ENCODE results near the gene HLA-DPA1.
A peak's percentile ranks its signal among the peaks of the same experiment; 100 is the strongest.

The HLA-DPA1 gene

GRCh38 chr6:33088931-33089620, 15.6 kb upstream of the HLA-DPA1 start:
- Histone ChIP-seq H3K27ac (ENCODE audit: low read depth, low read length) (no peak overlapping the region), H3K27me3 (ENCODE audit: control insufficient read depth, insufficient read depth, low read length) (no peaks in the 10 kb centered on the region), H3K9ac (ENCODE audit: low read depth, low read length) (no peak overlapping the region), H3K9me3 (ENCODE audit: control insufficient read depth, insufficient read depth, low read length) (no peaks in the 10 kb centered on the region), H3K36me3 (ENCODE audit: control insufficient read depth, insufficient read depth, low read length) (peaks cover 25% of the 10 kb centered on the region), H3K4me1 (ENCODE audit: control insufficient read depth, insufficient read depth, low read length) (no peaks in the 10 kb centered on the region), H3K4me3 (ENCODE audit: low read depth, low read length) (no peak overlapping the region)

GRCh38 chr6:33088258-33088930, 14.9 kb upstream of the HLA-DPA1 start:
- Histone ChIP-seq H3K4me1 (ENCODE audit: control insufficient read depth, insufficient read depth, low read length) (no peaks in the 10 kb centered on the region), H3K9ac (ENCODE audit: low read depth, low read length) (no peak overlapping the region), H3K9me3 (ENCODE audit: control insufficient read depth, insufficient read depth, low read length) (no peaks in the 10 kb centered on the region), H3K27ac (ENCODE audit: low read depth, low read length) (no peak overlapping the region), H3K36me3 (ENCODE audit: control insufficient read depth, insufficient read depth, low read length) (peaks cover 25% of the 10 kb centered on the region), H3K4me3 (ENCODE audit: low read depth, low read length) (no peak overlapping the region), H3K27me3 (ENCODE audit: control insufficient read depth, insufficient read depth, low read length) (no peaks in the 10 kb centered on the region)

GRCh38 chr6:33085627-33086026, 12.2 kb upstream of the HLA-DPA1 start:
- Histone ChIP-seq H3K27ac (ENCODE audit: low read depth, low read length) (no peak overlapping the region), H3K27me3 (ENCODE audit: control insufficient read depth, insufficient read depth, low read length) (peaks cover 5% of the 10 kb centered on the region; the same call in 1 of the 2 replicates), H3K9me3 (ENCODE audit: control insufficient read depth, insufficient read depth, low read length) (no peaks in the 10 kb centered on the region), H3K9ac (ENCODE audit: low read depth, low read length) (no peak overlapping the region), H3K36me3 (ENCODE audit: control insufficient read depth, insufficient read depth, low read length) (peaks cover 25% of the 10 kb centered on the region), H3K4me3 (ENCODE audit: low read depth, low read length) (no peak overlapping the region), H3K4me1 (ENCODE audit: control insufficient read depth, insufficient read depth, low read length) (peaks cover 3% of the 10 kb centered on the region; the same call in 1 of the 2 replicates)

- H3K4me3 ChIP-seq (ENCODE audit: low read depth, low read length) = no peak overlapping the region
- peaks cover 6% of the 10 kb centered on the region; the same call in 1 of the 2 replicates for H3K4me1 ChIP-seq (ENCODE audit: control insufficient read depth, insufficient read depth, low read length)
- peaks cover 21% of the 10 kb centered on the region for H3K36me3 ChIP-seq (ENCODE audit: control insufficient read depth, insufficient read depth, low read length)
Observed at GRCh38 chr6:33082702-33083101, 9.3 kb upstream of the HLA-DPA1 start.

GRCh38 chr6:33081098-33081824, 7.8 kb upstream of the HLA-DPA1 start:
- Histone ChIP-seq H3K4me3 (ENCODE audit: low read depth, low read length) (peak overlapping the region; percentile 79), H3K9ac (ENCODE audit: low read depth, low read length) (peak overlapping the region; percentile 52; the same call in 1 of the 2 replicates)

More at GRCh38 chr6:33082702-33083101, 9.3 kb upstream of the HLA-DPA1 start:
- Histone ChIP-seq H3K27me3 (ENCODE audit: control insufficient read depth, insufficient read depth, low read length) (peaks cover 5% of the 10 kb centered on the region; the same call in 1 of the 2 replicates), H3K9ac (ENCODE audit: low read depth, low read length) (no peak overlapping the region), H3K9me3 (ENCODE audit: control insufficient read depth, insufficient read depth, low read length) (no peaks in the 10 kb centered on the region), H3K27ac (ENCODE audit: low read depth, low read length) (no peak overlapping the region)

GRCh38 chr6:33080127-33081089, 7.0 kb upstream of the HLA-DPA1 start:
- Histone ChIP-seq H3K27ac (ENCODE audit: low read depth, low read length) (peak overlapping the region; percentile 84), H3K4me3 (ENCODE audit: low read depth, low read length) (peak overlapping the region; percentile 79), H3K36me3 (ENCODE audit: control insufficient read depth, insufficient read depth, low read length) (peaks cover 6% of the 10 kb centered on the region), H3K9ac (ENCODE audit: low read depth, low read length) (peak overlapping the region; percentile 52), H3K9me3 (ENCODE audit: control insufficient read depth, insufficient read depth, low read length) (no peaks in the 10 kb centered on the region), H3K27me3 (ENCODE audit: control insufficient read depth, insufficient read depth, low read length) (peaks cover 5% of the 10 kb centered on the region; the same call in 1 of the 2 replicates), H3K4me1 (ENCODE audit: control insufficient read depth, insufficient read depth, low read length) (peaks cover 6% of the 10 kb centered on the region; the same call in 1 of the 2 replicates)

More at GRCh38 chr6:33081098-33081824, 7.8 kb upstream of the HLA-DPA1 start:
- Histone ChIP-seq H3K4me1 (ENCODE audit: control insufficient read depth, insufficient read depth, low read length) (peaks cover 6% of the 10 kb centered on the region; the same call in 1 of the 2 replicates), H3K36me3 (ENCODE audit: control insufficient read depth, insufficient read depth, low read length) (peaks cover 14% of the 10 kb centered on the region), H3K27ac (ENCODE audit: low read depth, low read length) (no peak overlapping the region), H3K27me3 (ENCODE audit: control insufficient read depth, insufficient read depth, low read length) (peaks cover 5% of the 10 kb centered on the region; the same call in 1 of the 2 replicates), H3K9me3 (ENCODE audit: control insufficient read depth, insufficient read depth, low read length) (no peaks in the 10 kb centered on the region)

GRCh38 chr6:33079580-33079979, 6.1 kb upstream of the HLA-DPA1 start:
- Histone ChIP-seq H3K9me3 (ENCODE audit: control insufficient read depth, insufficient read depth, low read length) (no peaks in the 10 kb centered on the region), H3K4me1 (ENCODE audit: control insufficient read depth, insufficient read depth, low read length) (peaks cover 6% of the 10 kb centered on the region; the same call in 1 of the 2 replicates), H3K36me3 (ENCODE audit: control insufficient read depth, insufficient read depth, low read length) (no peaks in the 10 kb centered on the region; the same call in 1 of the 2 replicates), H3K27me3 (ENCODE audit: control insufficient read depth, insufficient read depth, low read length) (peaks cover 5% of the 10 kb centered on the region; the same call in 1 of the 2 replicates), H3K27ac (ENCODE audit: low read depth, low read length) (no peak overlapping the region), H3K9ac (ENCODE audit: low read depth, low read length) (no peak overlapping the region), H3K4me3 (ENCODE audit: low read depth, low read length) (no peak overlapping the region)

GRCh38 chr6:33078919-33079521, 5.6 kb upstream of the HLA-DPA1 start:
- Histone ChIP-seq H3K36me3 (ENCODE audit: control insufficient read depth, insufficient read depth, low read length) (no peaks in the 10 kb centered on the region), H3K27ac (ENCODE audit: low read depth, low read length) (no peak overlapping the region), H3K27me3 (ENCODE audit: control insufficient read depth, insufficient read depth, low read length) (peaks cover 5% of the 10 kb centered on the region; the same call in 1 of the 2 replicates), H3K9ac (ENCODE audit: low read depth, low read length) (no peak overlapping the region), H3K9me3 (ENCODE audit: control insufficient read depth, insufficient read depth, low read length) (no peaks in the 10 kb centered on the region), H3K4me3 (ENCODE audit: low read depth, low read length) (no peak overlapping the region), H3K4me1 (ENCODE audit: control insufficient read depth, insufficient read depth, low read length) (peaks cover 6% of the 10 kb centered on the region; the same call in 1 of the 2 replicates)

GRCh38 chr6:33078442-33078841, 5.0 kb upstream of the HLA-DPA1 start:
- peaks cover 6% of the 10 kb centered on the region; the same call in 1 of the 2 replicates for H3K4me1 ChIP-seq (ENCODE audit: control insufficient read depth, insufficient read depth, low read length)
- peaks cover 5% of the 10 kb centered on the region; the same call in 1 of the 2 replicates for H3K27me3 ChIP-seq (ENCODE audit: control insufficient read depth, insufficient read depth, low read length)
- H3K27ac ChIP-seq (ENCODE audit: low read depth, low read length) = no peak overlapping the region
- H3K9me3 ChIP-seq (ENCODE audit: control insufficient read depth, insufficient read depth, low read length) = no peaks in the 10 kb centered on the region
- H3K9ac ChIP-seq (ENCODE audit: low read depth, low read length) = no peak overlapping the region
- H3K4me3 ChIP-seq (ENCODE audit: low read depth, low read length) = no peak overlapping the region
- H3K36me3 ChIP-seq (ENCODE audit: control insufficient read depth, insufficient read depth, low read length) = no peaks in the 10 kb centered on the region
